GM18526 (cell line): Measurements from ENCODE around the gene DGLUCY.

Experiments
- POLR2A ChIP-seq: IDR thresholded peaks from 3 replicates; pipeline ENCODE4 v1.6.1; 2011; ENCODE audit not compliant: insufficient read length; ENCODE audit errors: extremely low read depth

The DGLUCY gene

GRCh38 chr14:91180611-91181010 lies 66.7 kb downstream of the DGLUCY start:
- TF ChIP-seq POLR2A, result no peak

DNA sequence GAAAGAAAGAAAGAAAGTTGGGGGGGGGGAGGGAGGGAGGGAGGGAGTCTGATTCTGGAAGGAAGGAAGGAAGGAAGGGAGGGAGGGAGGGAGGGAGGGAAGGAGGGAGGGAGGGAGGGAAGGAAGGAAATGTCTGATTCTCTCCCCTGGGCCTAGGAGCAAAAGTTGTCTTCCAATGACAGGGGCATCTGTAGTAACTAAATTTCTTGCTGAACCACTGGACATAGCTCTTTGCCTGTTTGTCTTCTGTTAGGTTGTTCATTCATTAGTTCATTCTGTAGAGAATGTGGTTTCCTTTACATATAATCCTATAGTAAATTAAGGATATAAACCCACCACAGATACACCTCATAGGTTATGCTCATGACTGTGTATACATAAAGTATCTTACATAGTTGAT lies 70.7 kb downstream of the DGLUCY start:
- no peak for TF ChIP-seq POLR2A

DNA sequence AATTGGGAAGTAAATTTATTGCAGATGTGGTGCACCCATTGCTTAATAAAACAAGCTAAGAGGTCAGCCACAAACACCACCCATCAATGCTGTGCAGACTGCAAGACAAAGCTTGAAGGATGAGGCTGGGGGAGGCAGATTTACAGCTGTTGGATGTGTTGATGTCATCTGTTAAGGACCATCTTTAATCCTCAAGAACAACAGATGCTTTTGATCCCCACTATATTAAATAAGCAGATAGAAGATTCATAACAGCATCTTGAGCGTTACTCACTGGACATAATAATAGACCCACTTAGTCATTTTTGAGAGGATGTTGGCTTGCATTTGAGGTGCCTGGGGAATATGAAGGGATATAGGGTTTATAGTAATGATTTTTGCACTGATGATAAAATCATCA lies 71.8 kb downstream of the DGLUCY start:
- TF ChIP-seq POLR2A, result no peak

GRCh38 chr14:91186515-91187066 lies 72.7 kb downstream of the DGLUCY start:
- no peak for TF ChIP-seq POLR2A

DNA sequence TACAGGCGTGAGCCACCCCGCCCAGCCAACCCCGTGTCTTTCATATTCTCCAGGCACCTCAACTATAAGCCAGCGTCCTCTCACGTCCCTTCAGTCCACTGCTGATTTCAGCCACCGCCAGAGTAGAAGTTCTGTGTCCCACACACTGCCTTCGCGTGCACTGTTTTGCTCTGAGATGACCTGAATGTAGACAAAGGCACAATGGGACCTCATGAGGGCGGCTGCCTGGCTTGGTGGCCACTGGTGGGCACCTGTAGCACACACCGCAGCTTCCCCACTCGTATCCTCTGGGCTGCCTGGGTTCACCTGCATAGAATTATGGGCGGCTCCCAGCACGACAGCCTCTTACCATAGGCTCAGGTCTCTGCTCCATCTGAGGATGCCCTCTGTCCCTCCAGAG lies 73.4 kb downstream of the DGLUCY start:
- no peak for TF ChIP-seq POLR2A

DNA sequence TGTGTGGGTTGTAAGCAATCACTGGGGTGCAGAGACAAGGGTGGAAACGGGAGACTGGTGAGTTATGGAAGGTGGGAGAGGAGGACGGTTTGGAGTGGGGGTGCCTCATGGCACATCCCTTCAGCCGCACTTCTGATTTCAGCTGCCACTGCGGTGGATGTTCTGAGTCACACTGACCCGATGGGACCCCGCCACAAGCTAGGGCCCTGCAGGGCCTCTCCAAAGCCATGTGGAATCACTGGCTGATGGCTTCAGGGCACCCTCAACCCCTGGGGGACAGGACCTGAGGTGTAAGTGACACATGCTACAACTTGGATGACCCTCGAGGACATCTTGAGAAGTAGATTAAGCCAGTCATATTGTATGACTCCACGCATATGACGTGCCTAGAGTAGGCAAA lies 77.0 kb downstream of the DGLUCY start:
- no peak for TF ChIP-seq POLR2A

- no peak for TF ChIP-seq POLR2A
Measured at GRCh38 chr14:91193069-91193468, 79.2 kb downstream of the DGLUCY start.

GRCh38 chr14:91195881-91196280 lies 82.0 kb downstream of the DGLUCY start:
- TF ChIP-seq POLR2A, result no peak

- TF ChIP-seq POLR2A, result no peak
Measured at GRCh38 chr14:91197631-91198030, 83.8 kb downstream of the DGLUCY start.

DNA sequence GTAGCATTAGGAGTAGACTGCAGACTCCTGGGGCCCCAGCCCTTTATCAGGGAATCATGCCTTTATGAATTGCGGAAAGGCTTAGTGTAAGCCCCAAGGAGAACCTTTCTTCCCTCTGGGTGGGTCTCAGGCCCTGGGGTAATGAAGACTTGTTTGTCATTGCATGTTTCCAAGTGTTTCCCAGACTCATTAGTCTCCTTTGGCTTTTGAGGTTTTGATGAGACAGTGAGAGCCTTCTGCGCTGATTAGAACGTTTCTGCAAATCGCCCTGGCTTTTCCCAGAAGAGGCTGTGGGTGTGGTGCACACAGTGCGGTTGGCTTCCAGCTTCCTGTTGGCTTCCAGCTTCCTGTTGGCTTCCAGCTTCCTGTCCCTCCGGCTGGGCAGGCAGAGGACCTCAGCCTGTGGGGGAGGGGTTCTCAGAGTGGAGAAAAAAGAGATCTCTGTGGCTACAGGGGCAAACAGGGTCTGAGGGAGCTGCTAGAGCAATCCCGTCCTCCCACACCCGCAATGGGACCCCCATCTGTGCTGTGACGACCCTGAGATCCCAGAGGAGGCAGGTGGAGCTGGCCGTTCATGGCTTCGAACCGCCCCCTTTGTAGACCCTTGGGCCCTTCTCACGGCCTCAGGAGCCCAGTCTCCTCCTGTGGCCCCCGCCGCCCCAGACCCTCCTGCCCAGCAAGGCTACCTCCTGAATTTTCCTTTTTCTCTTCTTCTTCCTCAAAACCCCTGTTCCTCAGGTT lies 88.5 kb downstream of the DGLUCY start:
- no peak for TF ChIP-seq POLR2A

DNA sequence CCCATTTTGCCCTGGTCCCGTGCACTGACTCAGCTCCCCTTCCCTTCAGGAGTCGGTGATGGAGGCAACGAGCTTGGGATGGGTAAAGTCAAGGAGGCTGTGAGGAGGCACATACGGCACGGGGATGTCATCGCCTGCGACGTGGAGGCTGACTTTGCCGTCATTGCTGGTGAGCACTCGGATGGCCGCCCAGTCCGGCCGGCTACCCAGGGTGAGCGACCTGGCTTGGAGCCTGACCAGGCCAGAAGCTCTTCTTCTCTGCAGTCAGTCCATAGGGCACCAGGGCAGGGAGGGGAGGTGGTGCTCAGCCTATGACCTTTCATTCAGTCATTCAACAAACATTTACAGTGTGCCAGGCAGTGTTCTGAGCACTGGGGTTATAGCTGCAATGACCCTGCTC lies 90.8 kb downstream of the DGLUCY start:
- TF ChIP-seq POLR2A, result no peak

DNA sequence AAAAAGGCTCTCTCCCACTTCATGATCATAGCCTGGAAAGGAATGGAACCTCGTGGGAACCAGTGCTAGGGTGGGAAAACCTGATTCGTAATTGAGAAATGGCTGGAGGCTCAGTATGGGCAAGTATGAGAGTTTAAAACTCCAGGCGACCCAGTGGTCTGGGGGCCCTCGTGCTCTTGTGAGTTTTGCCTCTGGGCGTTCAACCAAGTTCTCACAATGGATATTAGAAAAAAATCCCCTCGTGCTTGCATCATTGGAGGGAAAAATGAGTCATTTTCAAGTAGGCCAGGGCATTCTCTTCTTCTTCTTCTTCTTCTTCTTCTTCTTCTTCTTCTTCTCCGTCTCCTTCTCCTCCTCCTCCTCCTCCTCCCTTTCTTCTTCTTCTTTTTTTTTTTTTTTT lies 91.6 kb downstream of the DGLUCY start:
- no peak for TF ChIP-seq POLR2A

DNA sequence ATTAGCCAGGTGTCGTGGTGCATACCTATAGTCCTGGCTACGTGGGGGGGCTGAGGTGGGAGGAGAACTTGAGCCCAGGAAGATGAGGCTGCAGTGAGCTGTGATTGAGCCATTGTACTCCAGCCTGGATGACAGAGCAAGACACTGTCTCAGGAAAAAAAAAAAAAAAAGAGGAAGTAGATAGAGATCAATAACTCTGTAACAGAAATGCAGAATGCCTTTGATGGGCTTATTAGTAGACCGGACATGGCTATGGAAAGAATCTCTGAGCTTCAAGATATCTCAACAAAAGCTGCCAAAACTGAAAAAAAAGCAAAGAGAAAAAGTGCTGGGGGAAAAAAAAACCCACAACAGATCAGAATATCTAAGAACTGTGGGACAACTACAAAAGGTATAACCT lies 93.1 kb downstream of the DGLUCY start:
- no peak for TF ChIP-seq POLR2A

- no peak for TF ChIP-seq POLR2A
Measured at GRCh38 chr14:91211017-91211416, 97.1 kb downstream of the DGLUCY start.

DNA sequence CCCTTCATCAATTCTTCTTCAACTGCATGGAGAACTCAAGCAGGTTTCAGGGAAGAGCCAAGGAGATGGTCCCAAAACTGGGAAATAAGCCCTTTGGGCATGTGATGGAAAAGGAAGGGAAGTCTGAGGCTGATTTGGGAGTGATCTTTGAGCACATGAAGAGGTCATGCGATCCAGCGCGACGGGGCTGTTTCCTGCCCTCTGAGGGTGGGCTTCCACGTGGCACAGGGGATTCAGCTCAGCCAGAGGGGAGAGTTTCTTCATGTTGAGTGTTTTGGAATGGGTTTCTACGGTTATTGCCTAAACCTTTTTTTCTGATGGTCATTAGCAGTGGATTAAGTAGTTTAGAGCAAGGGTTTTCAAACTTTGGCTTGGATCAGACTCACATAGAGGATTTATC lies 100.4 kb downstream of the DGLUCY start:
- no peak for TF ChIP-seq POLR2A

DNA sequence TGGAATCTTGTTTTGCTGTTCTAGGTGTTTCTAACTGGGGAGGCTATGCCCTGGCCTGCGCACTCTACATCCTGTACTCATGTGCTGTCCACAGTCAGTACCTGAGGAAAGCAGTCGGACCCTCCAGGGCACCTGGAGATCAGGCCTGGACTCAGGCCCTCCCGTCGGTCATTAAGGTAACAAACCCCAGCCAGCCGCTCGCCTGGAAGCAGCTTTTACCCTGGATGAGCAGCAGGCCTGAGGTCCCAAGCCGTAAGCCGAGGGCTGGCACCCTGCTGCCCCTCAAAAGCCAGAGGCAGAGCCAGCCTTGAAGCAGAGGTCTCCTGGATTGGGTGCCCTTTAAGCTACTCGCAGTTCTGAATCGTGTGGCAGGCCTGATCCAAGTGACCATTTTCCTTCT lies 101.5 kb downstream of the DGLUCY start:
- TF ChIP-seq POLR2A, result no peak

GRCh38 chr14:91216731-91217226 lies 102.9 kb downstream of the DGLUCY start:
- no peak for TF ChIP-seq POLR2A
